Stimulated activated CD4-positive, alpha-beta T cell treated with anti-CD3 and anti-CD28 coated beads, Interleukin-2, amount 100 ng/mL, for 48 hours (primary cell): ENCODE data around the gene KLRC1.
"Not testable (repeated sequence)": the region's sequence is repeated elsewhere in the genome, so short reads cannot be mapped to it uniquely, and the experiment has no call there.

Source experiments
- DNase-seq, 2 donors: peaks; one replicate each; pipeline ENCODE4 v3.0.0-alpha.2; 2020

Gene KLRC1

GRCh38 chr12:10420334-10420733, 32.8 kb downstream of the KLRC1 start, which contains the start of gene KLRC3:
Gene KLRC3, minus strand, starts transcription at chr12:10420595. Its CDS starts 45 bp downstream, at chr12:10420550.
- not testable (repeated sequence) for DNase-seq

- DNase-seq = no peak
Observed at GRCh38 chr12:10409392-10409791, 43.8 kb downstream of the KLRC1 start, which contains the start of gene KLRC4. Gene KLRC4, minus strand, starts transcription at chr12:10409757. Its CDS starts 182 bp downstream, at chr12:10409575.

GRCh38 chr12:10408842-10409241, 44.3 kb downstream of the KLRC1 start:
- DNase-seq = no peak

GRCh38 chr12:10406725-10407124, 46.5 kb downstream of the KLRC1 start:
- no peak for DNase-seq

- no peak for DNase-seq
Observed at GRCh38 chr12:10405294-10405693, 47.9 kb downstream of the KLRC1 start.

GRCh38 chr12:10404798-10405197, 48.4 kb downstream of the KLRC1 start:
- no peak for DNase-seq

GRCh38 chr12:10400829-10401228, 52.3 kb downstream of the KLRC1 start:
- no peak for DNase-seq

GRCh38 chr12:10398168-10398567, 55.0 kb downstream of the KLRC1 start:
- DNase-seq = no peak

GRCh38 chr12:10397296-10397695, 55.9 kb downstream of the KLRC1 start:
- DNase-seq = no peak

GRCh38 chr12:10396176-10396575, 57.0 kb downstream of the KLRC1 start:
- DNase-seq = not testable (repeated sequence)
